AG04449 (cell line): ENCODE results near the gene NPB.

Experiments used
- CTCF ChIA-PET: fragments of 350-600 bp; formaldehyde crosslinking; extraction: SDS; loops from one replicate; lab custom pipeline; 2021; ENCODE audit warnings: antibody characterized with exemption; lab: Yijun Ruan, JAX
- POLR2A ChIA-PET: fragments of 400-600, 350-600 bp; formaldehyde crosslinking; extraction: SDS; loops from one replicate; lab custom pipeline; 2020; ENCODE audit warnings: antibody characterized with exemption, inconsistent platforms; lab: Yijun Ruan, JAX
- DNase-seq: peaks from one replicate; pipeline ENCODE4 v3.0.0-alpha.2; 2010; ENCODE audit warnings: low read depth, low spot score
- H3K4me3 ChIP-seq: 2 replicates; pipeline ENCODE4 v1.5.1; 2011; ENCODE audit warnings: low read depth, mild to moderate bottlenecking, control low read depth, low read length
- CTCF ChIP-seq: IDR thresholded peaks from one replicate; pipeline ENCODE4 v1.5.1; 2011; ENCODE audit warnings: mild to moderate bottlenecking, moderate library complexity, low read length, control low read depth, inconsistent platforms; ENCODE audit not compliant: insufficient read depth; ENCODE audit errors: missing control alignments

NPB gene

GRCh38 chr17:81944858-81945257, 42.8 kb downstream of the NPB start:
- TF ChIP-seq CTCF, result no peak
- H3K4me3 ChIP-seq, result no peak overlapping the region
- ChIA-PET CTCF (interaction anchor here (0.8 to 2.6 kb wide), 6 partner anchors 10 to 76 kb away, joined by 3 to 10 read pairs (median 3); partner anchors contain the start of gene NOTUM), POLR2A (no interaction called here)
- no peak for DNase-seq

GRCh38 chr17:81947189-81947588, 45.2 kb downstream of the NPB start, which contains the start of gene MYADML2:
TSS of gene MYADML2 (minus strand) at chr17:81947233. CDS start at chr17:81941741, 5,492 bp downstream.
- ChIA-PET CTCF (interaction anchor here (2.2 kb wide), 1 partner anchor 13 kb away, joined by 13 read pairs; the partner anchor contains the start of gene NOTUM), POLR2A (no interaction called here)
- DNase-seq, result no peak
- H3K4me3 ChIP-seq, result no peak within 1 kb of the TSS
- TF ChIP-seq CTCF, result no peak

- H3K4me3 ChIP-seq, result no peak overlapping the region
- CTCF ChIA-PET, result interaction anchor here (1.2 to 2.2 kb wide), 3 partner anchors 11 to 81 kb away, joined by 4 to 13 read pairs (median 4); partner anchors contain the start of gene NOTUM
- POLR2A ChIA-PET, result no interaction called here
- no peak for TF ChIP-seq CTCF
- DNase-seq, result no peak
Observed at GRCh38 chr17:81948635-81949378, 46.8 kb downstream of the NPB start.

- no peak overlapping the region for H3K4me3 ChIP-seq
- ChIA-PET POLR2A (no interaction called here), CTCF (interaction anchor here (1.1 to 3.2 kb wide), 2 partner anchors 10 to 22 kb away, joined by 3 to 33 read pairs; partner anchors contain the start of gene NOTUM)
- TF ChIP-seq CTCF, result no peak
- DNase-seq, result no peak
Observed at GRCh38 chr17:81950501-81950900, 48.5 kb downstream of the NPB start.

GRCh38 chr17:81951785-81952684, 50.0 kb downstream of the NPB start:
- no peak for DNase-seq
- H3K4me3 ChIP-seq, result no peak overlapping the region
- CTCF ChIA-PET, result interaction anchor here (1.3 to 6.7 kb wide), 4 partner anchors 8 to 68 kb away, joined by 3 to 66 read pairs (median 18); partner anchors contain the start of genes ASPSCR1, CENPX, LRRC45 and NOTUM
- no peak for TF ChIP-seq CTCF
- POLR2A ChIA-PET, result no interaction called here
